GM21529 (cell line): ENCODE results near the gene STPG1.
A peak's percentile ranks its signal among the peaks of the same experiment; 100 is the strongest.

Source experiments
- ATAC-seq: cut with Tn5 transposase; IDR thresholded peaks from one replicate; pipeline ENCODE4 v1.9.1; 2021; ENCODE audit not compliant: unreplicated experiment

The STPG1 gene

DNA sequence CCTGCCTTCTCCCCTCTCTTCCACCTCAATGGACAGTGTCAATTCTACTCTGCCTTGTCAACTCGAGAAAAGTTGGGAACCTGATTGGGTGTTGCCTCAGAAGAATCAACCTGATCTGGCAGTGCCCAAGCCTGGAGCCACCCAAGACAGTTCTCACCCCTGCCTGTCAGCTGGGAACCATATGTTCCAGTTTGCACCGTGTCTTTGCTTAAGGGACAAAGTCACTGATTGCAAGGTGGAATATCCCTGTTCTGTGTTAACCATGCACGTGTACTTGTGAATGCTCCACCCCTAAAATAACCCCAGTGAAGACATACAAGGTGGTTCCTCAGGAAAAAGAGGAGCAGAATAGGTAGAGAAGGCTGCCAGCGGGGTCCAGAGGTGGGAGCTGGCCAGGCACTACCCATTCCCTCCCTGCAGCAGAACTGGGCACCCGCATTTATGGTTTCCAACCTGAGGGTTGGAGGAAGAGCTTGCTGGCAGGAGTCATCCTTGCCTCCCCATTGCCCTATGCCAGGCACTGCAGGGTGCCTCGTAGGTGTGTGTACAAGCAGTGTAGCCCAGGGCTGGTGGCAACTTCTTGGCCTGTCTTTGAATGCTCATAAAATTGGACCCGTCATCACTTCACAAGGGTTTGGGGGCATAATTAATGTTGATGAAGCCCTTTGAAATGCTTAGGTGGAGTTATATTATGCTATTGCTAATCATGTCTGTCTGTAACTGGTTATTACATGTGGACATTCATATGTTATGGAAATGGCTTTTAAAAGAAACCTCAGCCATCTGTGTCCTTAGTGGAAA, 13.4 kb upstream of the STPG1 start:
- ATAC-seq = no peak

DNA sequence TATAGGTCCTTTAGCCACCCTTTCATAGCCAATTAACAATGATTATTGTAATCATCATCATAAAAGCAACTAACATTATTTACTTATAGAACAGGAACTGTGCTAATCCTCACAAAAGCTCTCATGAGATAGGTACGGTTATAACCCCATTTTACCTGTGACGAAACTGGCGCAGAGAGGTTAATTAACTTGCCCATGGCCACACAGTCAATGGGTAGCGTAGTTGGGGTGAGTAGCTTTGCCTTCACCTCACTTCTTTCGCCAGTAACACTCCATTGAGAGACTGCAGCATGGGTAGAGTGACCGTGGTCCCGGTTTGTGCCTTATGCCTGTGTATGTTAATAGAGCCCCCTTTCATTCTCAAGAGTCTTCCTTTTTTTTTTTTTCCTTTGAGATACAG, 12.3 kb upstream of the STPG1 start:
- no peak for ATAC-seq

DNA sequence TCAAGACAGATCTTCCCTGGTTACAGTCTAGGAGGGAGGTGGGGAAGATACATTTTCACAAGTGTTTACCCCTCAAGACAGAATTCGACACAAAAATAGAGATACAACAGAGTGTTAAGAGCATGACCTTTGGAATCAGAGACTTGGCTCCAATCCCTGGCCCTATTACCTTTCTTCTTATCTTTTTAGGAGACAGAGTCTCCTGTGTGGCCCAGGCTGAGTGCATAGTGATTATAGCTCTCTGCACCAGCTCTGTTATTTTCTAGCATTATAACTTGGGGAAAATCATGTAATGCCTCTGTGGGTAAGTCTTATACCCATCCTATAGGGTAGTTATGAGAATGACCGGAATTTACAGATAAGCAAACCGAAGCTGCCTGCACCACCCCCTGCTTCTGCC, 11.9 kb upstream of the STPG1 start:
- no peak for ATAC-seq

DNA sequence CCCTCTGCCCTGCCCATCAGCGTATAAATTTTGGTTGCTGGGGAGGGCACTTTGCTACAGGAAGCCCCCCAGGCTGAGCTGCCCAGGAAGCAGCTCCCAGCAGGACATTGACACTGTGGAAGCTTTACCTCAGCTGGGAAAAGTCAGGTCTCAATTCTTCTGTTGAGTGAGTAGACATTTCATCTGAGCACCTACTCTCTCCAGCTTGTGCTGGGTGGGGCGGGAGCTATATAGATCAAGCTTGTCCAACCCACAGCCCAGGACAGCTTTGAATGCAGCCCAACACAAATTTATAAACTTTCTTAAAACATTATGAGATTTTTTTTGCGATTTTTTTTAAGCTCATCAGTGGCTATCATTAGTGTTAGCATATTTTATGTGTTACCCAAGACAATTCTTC, 11.4 kb upstream of the STPG1 start:
- no peak for ATAC-seq

DNA sequence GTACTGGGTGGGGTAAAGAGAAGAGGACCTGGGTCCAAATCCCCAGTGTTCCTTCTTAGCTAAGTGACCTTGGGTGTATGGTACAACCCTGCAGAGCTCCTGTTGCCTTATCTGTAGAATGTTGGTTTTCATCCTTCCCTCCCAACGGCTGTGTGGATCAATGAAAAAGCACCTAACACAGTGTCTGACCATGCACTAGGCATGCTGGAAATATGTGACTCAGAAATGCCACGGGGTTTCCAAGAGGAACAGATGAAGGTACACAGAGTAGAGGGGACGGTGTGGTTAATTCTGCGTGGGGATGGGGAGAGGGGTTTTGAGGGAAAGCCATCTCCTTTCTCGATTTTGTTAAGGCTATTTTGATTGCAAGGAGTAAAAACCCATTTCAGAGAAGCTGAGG, 10.6 kb upstream of the STPG1 start:
- no peak for ATAC-seq

DNA sequence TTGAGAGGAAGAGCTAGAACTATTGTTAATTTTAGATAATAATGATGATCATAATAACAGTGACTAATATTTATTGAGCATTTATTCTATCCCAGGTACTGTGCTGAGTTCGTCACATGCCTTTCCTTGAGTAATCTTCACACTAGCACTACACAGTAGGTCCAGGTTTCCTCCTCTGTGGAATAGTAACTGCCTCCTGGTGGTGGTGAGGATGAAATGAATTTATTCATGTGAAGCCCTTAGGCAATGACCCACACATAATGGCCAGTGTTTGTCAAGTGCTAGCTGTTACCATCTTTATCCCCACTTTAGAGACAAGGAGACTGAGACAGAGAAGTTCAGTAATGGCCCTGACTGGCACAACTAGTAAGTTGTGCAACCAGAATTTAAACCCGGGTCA, 7.9 kb upstream of the STPG1 start:
- no peak for ATAC-seq

DNA sequence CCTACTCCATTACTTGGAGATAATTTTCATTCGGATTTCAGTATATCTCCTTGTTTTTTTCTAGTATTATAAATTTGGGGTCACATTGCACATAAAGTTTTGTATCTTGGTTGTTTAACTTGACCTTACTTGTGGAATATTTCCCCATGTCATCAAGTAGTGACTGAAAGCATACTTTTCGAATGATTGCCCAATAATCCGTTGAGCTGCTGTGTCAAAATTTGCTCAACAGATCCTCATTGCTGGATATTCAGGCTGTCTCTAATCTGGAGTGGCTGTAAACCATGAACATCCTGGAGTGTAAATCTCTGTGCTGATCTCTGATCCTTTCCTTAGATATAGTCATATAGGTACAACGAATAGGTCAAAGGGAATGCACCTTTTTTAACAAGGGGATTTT, 7.0 kb upstream of the STPG1 start:
- no peak for ATAC-seq

DNA sequence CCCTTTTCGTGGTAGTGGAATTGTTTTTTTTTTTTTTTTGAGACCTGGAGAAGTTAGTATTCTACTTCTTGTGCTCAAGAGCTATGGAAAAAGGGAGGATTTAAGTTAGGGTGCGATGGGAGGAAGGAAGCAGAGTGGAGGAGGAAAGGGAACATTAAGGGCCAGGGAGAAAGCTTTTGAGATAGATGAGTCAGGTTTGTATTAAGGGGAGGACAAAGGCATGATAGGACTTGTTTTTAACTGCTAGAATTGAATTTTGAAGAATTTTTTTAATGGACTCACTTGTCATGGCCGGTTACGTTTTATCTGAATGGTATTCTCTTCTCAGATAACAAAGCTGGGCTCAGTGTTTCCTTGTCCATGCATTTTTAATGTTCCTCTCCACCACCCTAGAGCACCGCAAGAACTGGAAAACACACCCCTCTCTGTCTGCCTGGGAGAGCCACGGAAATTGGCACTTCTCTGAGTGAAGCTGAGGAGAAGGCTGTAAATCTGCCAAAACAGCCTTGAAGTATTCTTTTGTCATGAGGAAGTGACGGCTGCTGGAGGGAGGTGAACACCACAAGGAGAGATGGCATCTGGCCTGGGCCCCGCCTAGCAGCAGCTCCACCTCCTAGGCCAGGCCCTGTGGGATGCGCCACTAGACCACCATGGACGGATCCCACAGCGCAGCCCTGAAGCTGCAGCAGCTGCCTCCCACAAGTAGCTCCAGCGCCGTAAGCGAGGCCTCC, 5.5 kb upstream of the STPG1 start:
- ATAC-seq = no peak

DNA sequence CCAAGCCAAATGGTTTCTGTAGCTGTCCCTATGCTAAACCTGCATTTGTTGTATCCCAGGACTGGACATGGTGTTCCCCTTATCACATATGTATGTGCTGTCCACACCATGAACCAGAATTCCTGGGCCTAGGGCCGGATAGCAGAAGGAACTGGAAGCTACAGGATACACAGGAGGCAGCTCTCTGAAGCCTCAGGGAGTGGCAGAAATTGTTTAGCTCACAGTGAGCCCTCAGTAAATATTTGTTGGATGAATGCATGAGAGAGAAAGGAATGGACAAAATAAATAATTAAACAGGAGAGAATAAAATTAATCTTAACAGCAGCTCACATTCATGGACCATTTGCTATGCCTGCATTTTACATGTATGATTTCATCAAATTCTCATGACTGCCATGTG, 4.1 kb upstream of the STPG1 start:
- no peak for ATAC-seq

DNA sequence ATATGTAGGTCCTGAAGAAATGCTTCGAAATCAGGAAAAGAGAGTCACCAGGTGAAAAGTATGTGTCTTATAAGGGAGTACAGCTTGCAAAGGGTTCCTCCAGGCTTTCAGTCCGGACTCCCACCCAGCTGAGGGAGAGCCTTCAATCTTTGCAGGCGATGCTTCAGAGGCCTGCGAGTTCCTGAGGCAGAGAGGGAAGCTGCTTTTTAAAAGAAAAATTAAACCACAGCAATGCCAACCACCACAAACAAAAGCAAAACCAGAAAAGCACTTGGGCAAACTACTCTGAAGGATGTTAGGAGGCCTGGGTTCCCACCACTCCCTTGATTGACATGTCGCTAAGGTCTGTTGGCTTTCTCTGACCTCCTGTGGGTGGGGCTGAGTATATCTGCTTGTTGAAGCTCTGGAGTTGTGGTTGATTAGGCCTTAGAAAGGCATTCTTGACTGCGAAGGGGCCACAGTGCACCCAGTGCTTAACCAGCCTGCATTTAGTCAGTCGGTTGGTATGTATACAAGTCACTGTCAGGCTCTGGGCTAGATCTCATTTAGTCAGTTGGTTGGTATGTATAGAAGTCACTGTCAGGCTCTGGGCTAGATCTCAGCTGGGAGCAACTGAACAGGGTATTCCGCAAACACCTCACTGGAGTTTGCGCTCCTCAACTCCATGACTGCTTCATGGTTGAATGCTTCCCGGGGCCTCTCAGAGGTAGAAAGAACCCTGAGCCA, 3.2 kb upstream of the STPG1 start:
- ATAC-seq = no peak

DNA sequence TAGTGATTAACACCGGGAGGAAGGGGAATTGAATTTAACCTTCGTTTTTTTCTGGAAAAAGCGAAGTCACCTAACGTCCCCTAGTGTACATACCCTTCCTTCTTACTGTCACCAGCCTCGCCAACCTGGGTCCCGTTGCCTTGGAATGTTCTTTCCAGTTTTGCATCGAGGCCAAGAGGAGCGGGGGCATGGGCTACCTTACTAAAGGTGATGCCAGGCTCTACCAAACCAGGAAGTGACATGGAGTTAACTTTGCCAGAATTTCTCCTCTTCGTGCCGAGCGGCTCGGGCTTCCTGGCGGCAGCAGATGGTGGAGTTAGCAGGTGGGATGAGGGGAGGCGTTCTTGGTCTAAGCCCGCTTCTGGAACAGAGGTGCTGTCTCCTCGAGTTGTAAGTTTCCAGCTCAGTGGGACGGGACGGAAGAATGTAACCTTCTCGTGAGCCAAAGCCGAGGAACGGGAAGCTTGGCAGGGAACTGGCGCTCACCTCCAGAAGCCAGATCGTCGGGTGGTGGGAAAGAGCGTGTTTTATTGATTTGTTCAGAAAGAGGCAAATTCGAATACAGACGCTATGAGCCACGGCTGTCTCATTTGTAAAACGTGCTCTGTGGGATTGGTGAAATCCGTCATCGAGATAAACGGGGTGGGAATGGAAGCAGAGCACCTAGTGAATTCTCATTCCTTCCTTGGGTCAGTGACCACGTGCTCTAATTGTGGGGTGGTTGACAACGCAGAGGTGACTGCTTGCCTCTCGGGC, 2.5 kb upstream of the STPG1 start:
- ATAC-seq = peak; percentile 3

DNA sequence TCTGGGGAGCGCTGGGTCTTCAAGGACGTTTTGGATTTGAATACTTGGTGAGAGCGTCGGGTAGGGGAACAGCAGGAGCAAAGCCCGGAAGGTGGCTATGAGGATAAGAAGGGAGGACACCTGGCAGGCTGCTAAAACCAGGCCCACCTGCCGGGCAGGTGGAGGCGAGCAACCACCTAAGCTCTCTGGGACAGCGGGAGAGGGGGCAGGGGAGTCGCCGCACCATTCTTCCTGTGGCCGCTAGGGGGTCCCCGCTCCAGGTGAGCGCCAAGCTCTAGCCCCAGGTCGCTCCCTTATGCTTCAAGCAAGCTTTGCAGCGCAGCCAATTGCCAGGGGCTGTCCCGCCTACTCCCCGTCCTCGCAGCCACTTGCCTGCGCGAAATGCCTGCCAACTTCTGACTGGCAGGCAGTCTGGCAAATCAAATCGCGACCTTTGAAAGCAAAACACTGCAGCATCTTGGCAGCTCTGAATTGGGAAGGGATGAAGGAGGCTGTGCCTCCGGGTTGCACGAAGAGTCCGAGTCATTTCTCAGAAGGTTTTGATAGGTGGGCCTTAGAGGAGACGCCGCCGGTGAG, 1.8 kb upstream of the STPG1 start, which contains the start of gene NIPAL3:
TSS of gene NIPAL3 (plus strand) at position 469 of the 576 bp plus-strand sequence. CDS start 3,746 bp downstream, outside the sequence.
- peak; percentile 93 for ATAC-seq

DNA sequence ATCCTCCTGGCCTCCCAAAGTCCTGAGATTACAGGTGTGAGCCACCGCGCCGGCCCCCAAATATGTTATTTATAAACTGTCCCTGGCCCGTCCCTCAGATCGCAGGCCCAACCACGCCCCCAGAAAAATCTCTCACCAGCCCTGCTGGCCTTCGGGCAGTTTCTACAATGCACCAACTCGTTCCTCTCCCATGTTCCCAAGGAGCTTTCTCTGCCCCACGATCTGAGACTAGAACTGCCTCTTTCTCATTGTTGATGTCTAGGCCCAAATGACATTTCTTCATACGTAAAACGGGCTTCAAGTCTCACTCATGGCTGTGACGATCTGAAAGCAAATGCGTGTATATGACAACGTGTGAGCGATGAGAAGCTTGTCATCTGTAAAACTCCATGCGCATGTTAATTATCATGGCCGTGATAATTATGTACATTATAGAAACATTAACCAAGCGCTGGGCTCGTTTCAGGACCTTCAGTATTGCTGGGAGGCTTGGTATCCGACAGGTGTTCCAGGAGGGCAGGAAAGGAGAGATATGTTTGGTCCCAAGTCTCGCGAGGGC, 1.3 kb upstream of the STPG1 start:
- ATAC-seq = no peak

DNA sequence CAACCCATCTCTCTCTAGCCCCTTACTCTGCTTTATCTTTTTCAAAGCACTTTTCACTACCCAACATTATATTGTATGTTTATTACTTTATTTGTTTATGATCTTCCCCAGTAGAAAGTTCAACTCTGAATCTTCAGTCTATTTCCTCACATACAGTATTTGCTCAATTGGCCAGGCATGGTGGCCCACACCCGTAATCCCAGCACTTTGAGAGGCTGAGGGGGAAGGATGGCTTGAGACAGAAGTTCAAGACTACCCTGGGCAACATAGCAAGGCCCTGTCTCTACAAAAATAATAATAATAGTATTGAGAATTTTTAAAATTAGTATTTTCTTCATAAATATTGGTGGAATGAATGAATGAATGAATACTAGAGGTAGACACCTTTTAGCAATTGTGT, 1.2 kb downstream of the STPG1 start:
- ATAC-seq = no peak

DNA sequence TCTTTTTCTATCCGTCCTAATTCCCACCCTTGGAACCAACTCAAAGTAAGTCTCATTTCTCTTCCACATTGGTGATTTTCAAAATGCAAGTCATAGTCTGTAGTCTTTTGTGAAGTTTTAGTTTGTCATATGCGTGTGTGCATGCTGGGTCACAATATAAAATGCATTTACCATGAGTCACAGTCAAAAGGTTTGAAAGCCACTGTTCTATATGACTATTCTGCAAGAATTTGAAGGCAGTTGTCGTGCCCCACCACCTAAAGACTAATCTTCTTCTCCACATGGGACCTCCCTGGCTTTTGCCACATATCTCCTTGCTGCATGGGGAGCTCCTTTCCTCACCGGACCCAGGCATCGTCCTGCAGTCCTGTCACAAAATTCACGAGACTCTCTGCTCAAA, 1.6 kb downstream of the STPG1 start:
- no peak for ATAC-seq

DNA sequence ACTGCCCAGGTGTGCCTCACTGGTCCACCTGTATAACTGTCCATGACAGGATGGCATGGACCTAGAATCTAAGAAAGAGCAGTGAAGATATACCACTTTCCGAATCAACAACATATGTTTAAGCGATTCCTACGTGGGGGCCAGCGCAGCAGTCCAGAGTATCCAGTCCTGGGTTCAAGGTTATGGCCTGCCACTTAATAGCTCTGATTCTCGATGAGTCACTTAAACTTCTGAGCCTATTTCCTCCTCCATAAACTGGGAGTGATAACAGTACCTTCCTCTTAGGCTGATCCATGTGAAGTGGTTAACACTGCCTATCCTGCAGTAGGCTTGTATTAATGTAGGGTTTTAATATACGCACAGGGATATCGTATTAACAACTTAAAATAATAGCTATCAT, 2.8 kb downstream of the STPG1 start:
- ATAC-seq = no peak

DNA sequence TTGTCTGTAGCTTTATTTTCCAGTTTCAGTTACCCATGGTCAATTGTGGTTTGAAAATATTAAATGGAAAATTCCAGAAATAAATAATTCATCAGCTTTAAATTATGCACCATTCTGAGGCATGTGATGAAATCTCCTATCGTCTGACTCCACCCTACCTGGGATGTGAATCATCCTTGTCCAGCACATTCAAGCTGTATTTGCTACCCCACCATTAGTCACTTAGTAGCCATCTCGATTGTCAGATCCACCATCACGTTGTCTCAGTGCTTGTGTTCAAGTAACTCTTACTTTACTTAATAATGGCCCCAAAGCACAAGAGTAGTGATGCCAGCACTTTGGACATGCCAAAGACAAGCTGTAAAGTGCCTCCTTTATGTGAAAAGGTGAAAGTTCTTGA, 4.0 kb downstream of the STPG1 start:
- no peak for ATAC-seq

DNA sequence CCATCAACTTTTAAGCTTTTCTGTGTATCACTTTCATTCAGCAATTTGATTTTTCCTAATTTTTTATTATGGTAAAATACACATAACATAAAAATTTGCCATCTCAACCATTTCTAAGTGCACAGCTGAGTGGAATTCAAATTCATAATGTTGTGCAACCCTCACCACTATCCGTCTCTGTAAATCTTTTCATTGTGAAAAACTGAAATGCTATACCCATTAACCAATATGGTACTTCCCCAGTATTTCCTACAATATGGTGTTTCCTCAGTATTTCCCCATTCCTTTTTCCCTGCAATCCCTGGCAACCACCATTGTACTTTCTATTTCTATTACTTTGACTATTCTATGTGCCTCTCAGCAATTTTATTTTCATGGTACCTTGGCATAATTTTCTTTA, 6.8 kb downstream of the STPG1 start:
- no peak for ATAC-seq

DNA sequence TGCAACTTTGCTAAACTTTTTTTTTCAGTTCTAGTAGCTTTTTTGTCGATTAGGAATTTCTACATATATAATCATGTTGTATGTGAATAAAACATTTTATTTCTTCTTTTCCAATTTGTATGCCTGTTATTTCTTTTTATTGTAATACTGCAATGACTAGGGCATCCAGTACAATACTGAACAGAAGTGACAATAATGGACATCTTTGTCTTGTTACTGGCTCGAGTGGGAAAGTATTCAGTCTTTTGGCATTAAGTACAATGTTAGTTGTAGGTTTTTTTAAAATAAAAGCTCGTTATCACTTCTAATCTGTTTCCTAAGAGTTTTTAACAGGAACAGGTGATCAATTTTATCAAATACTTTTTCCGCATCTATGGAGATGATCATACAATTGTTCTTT, 9.8 kb downstream of the STPG1 start:
- no peak for ATAC-seq

DNA sequence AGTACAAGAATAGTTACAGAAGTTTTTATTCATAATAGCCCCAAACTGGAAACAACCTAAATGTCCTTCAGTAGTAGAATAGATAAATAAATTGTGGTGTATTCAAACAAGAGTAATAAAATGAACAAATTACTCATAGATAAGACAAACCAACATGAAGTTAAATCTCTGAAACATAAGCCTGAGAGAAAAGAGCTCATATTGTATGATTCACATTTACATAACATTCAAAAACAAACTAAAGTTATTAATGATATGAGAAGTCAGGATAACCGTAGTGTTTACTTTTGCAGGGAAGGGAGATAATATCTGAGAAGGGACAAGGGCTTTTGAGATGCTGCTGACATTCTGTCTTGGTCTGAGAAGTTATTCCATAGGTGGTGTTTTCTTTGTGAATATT, 13.5 kb downstream of the STPG1 start:
- no peak for ATAC-seq

DNA sequence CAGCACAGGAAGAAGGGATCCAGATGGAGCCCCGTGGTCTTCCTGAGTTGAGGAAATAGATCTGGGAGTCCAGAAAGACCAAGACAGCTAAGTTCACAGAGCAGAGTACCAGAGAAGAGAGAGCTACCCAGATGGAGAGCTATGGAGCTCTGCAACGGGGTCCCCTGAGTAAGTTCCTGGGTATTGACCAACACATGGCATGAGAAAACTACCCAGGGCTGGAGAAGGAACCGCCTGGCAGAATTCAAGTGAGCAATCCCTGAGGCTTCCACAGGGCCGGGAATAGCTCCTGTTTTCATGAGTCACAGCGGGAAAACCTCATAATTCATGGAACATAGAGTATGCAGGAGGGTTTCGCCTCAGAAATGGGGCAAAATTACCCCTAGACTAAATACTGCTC, 19.7 kb downstream of the STPG1 start:
- no peak for ATAC-seq
